B cell (primary cell): ENCODE measurements around the gene THRB. TPM values are rescaled to one million over a fixed set of nuclear protein-coding genes. Genes with fewer than 3 reads are reported as not detected.

ENCODE experiments used
- ATAC-seq: fragments of 200-7000 bp; cut with Tn5 transposase; one replicate; pipeline ENCODE4 v1.10.0; 2021; ENCODE audit warnings: low read depth, mild to moderate bottlenecking, moderate number of reproducible peaks, moderate library complexity
- CTCF ChIA-PET: fragments of 350-600 bp; sonication (Branson Sonifier 250); formaldehyde crosslinking; loops from one replicate; lab custom pipeline; 2021; ENCODE audit warnings: antibody characterized with exemption, inconsistent platforms; lab: Charles Lee
- POLR2A ChIA-PET: fragments of 350-600 bp; sonication (Branson Sonifier 250); formaldehyde crosslinking; loops from one replicate; lab custom pipeline; 2021; ENCODE audit warnings: antibody characterized with exemption; lab: Charles Lee
- DNase-seq: peaks from one replicate; pipeline ENCODE4 v3.0.0; 2013
- H2AFZ ChIP-seq: 2 replicates; pipeline ENCODE4 v1.6.1; 2012; ENCODE audit warnings: mild to moderate bottlenecking, low read depth, low read length; ENCODE audit not compliant: insufficient read depth, poor library complexity, severe bottlenecking
- H3K27ac ChIP-seq, 2 donors: 1 replicate in 1 of 2; 2 replicates in 1 of 2; pipeline ENCODE4 v1.5.1; 2012 to 2013; ENCODE audit warnings: low read length in 2 of 2, mild to moderate bottlenecking in 2 of 2, moderate library complexity in 1 of 2
- H3K27me3 ChIP-seq, 4 experiments: fragments of 200-600 bp in 1 of 4; sonication (generic) in 1 of 4; replicated peaks in 1 of 4; 1 replicate in 2 of 4; 2 replicates in 2 of 4; pipeline versions ENCODE4 v1.6.1 to v1.7.0; 2013 to 2016; ENCODE audit warnings: low read length in 3 of 4, mild to moderate bottlenecking in 2 of 4, mixed read lengths in 1 of 4, moderate library complexity in 1 of 4; ENCODE audit not compliant: insufficient read depth in 4 of 4, control insufficient read depth in 3 of 4; ENCODE audit errors: control extremely low read depth in 1 of 4
- H3K36me3 ChIP-seq, 2 experiments: replicated peaks in 1 of 2; 1 replicate in 1 of 2; 2 replicates in 1 of 2; pipeline versions ENCODE4 v1.6.1 to v1.7.1; 2013; ENCODE audit warnings: low read length in 1 of 2; ENCODE audit not compliant: insufficient read depth in 2 of 2, control insufficient read depth in 1 of 2; ENCODE audit errors: control extremely low read depth in 1 of 2, extremely low read depth in 1 of 2
- H3K4me1 ChIP-seq, 2 donors: fragments of 200-600 bp in 1 of 2; sonication (generic) in 1 of 2; 1 replicate in 1 of 2; 2 replicates in 1 of 2; pipeline versions ENCODE4 v1.5.1 to v1.6.1; 2013 to 2017; ENCODE audit warnings: low read length in 2 of 2; ENCODE audit not compliant: control insufficient read depth in 2 of 2, insufficient read depth in 2 of 2
- H3K4me2 ChIP-seq: replicated peaks from 2 replicates; pipeline ENCODE3; 2012; ENCODE audit warnings: mild to moderate bottlenecking, low read depth, low read length; ENCODE audit not compliant: poor library complexity, severe bottlenecking
- H3K4me3 ChIP-seq, 5 experiments: fragments of 200-600 bp in 1 of 5; sonication (generic) in 1 of 5; 1 replicate in 3 of 5; 2 replicates in 2 of 5; pipeline versions ENCODE4 v1.5.1 to v1.7.0; 2011 to 2016; ENCODE audit warnings: low read length in 4 of 5, mild to moderate bottlenecking in 4 of 5, low read depth in 2 of 5, control low read depth in 1 of 5, moderate library complexity in 1 of 5; ENCODE audit not compliant: insufficient read depth in 1 of 5; ENCODE audit errors: control extremely low read depth in 1 of 5, extremely low read depth in 1 of 5
- H3K79me2 ChIP-seq: fragments of 200-600 bp; sonication (generic); one replicate; pipeline ENCODE4 v1.6.0; 2016; ENCODE audit warnings: low read length; ENCODE audit not compliant: control insufficient read depth, insufficient read depth
- H3K9ac ChIP-seq: fragments of 200-600 bp; sonication (generic); 2 replicates; pipeline ENCODE4 v1.6.1; 2017; ENCODE audit warnings: mild to moderate bottlenecking, low read length, moderate library complexity
- H3K9me3 ChIP-seq, 3 donors: one replicate each; pipeline versions ENCODE4 v1.6.1 to v1.7.1; 2013; ENCODE audit warnings: low read length in 2 of 3; ENCODE audit not compliant: control insufficient read depth in 2 of 3, insufficient read depth in 1 of 3; ENCODE audit errors: control extremely low read depth in 1 of 3
- H4K20me1 ChIP-seq: 2 replicates; pipeline ENCODE4 v1.6.0; 2012; ENCODE audit warnings: mild to moderate bottlenecking, low read length; ENCODE audit not compliant: insufficient read depth, control insufficient read depth, poor library complexity, severe bottlenecking
- H3K27ac Mint-ChIP-seq: one replicate; pipeline ENCODE4 v1.8.0; 2021; ENCODE audit warnings: mixed read lengths
- H3K27me3 Mint-ChIP-seq: one replicate; pipeline ENCODE4 v1.8.0; 2021; ENCODE audit warnings: mixed read lengths
- H3K4me1 Mint-ChIP-seq: one replicate; pipeline ENCODE4 v1.8.0; 2021; ENCODE audit warnings: mixed read lengths
- H3K4me3 Mint-ChIP-seq: one replicate; pipeline ENCODE4 v1.8.0; 2021; ENCODE audit warnings: mixed read lengths
- H3K9me3 Mint-ChIP-seq: one replicate; pipeline ENCODE4 v1.8.0; 2022; ENCODE audit warnings: mixed read lengths; ENCODE audit not compliant: insufficient read depth
- EZH2 ChIP-seq: IDR thresholded peaks from 2 replicates; pipeline ENCODE4 v1.6.1; 2012; ENCODE audit warnings: borderline replicate concordance, low read depth, mild to moderate bottlenecking, moderate library complexity, low read length; ENCODE audit not compliant: insufficient read depth, poor library complexity, severe bottlenecking
- WGBS: methylation state at CpG from one replicate; pipeline ENCODE4 v1.1.5; 2013; ENCODE audit warnings: missing lambda C conversion rate; ENCODE audit not compliant: insufficient coverage; 5-methylcytosine and 5-hydroxymethylcytosine counted together
- intact Hi-C: fragments of 100-400 bp; cut with micrococcal nuclease; formaldehyde crosslinking; loops from one replicate; pipeline ENCODE4 v1.10.0; 2022
- polyA plus RNA-seq: library from polyadenylated mRNA; depleted of rRNA; stranded (reverse); fragments of >200 nt; gene quantifications from 2 replicates; pipeline ENCODE4 v1.2.3, GENCODE V29; 2012
- total RNA-seq, 2 donors: library from RNA; stranded (reverse); fragments of 120-200 nt in 1 of 2; gene quantifications; 1 replicate in 1 of 2; 2 replicates in 1 of 2; pipeline versions ENCODE4 v1.2.3 to v1.2.4, GENCODE V29; 2013 to 2022
- TF ChIP-seq, protein P1 (sequence below): fragments of 200-600 bp; IDR thresholded peaks from one replicate; pipeline ENCODE4 v1.8.0; 2022; ENCODE audit warnings: antibody characterized with exemption, mild to moderate bottlenecking

Gene THRB
- total and polyA plus RNA-seq, 2 donors (not counting 1 experiment from before 2014, with no cell fraction given): 0.86 to 1.8 TPM

DNA sequence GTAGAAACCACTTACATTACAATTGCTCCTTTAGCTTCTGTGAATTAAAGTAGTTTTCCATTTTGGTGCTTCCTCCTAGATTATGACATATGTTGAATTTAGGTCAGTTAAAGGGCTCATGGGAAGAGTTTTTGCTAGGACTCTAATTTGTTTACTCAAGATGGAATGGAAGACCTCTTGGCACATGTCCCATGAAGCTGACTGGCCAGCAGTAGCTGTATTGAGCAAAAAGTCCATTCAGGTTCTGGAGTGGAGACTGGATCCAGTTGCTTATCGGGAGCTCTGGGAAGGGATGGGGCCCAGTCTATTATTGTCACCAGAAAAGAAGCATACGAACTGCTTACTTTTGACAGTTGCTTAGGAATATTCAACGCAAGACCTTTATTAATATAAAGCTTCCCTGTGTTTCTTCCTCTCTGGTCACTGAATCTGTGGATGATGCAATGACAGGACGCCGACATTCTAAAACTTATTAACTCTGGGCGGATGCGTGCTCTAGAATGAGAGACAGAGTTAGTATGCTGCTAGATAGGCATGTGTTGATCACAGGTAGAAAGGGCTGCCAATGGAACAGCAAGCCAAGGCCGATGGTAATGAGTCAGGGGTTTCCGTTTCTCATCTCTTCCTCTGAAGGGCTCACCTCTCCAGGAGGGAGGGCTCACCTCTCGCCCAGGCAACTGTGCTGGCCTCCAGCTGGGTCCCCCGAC is 393.8 kb downstream of the THRB start:
- Histone ChIP-seq H4K20me1 (no peaks in the 10 kb centered on the region), H3K9me3 (no peaks in the 10 kb centered on the region), H3K36me3 (no peaks in the 10 kb centered on the region), H3K4me2 (no peak overlapping the region), H3K27ac (no peak overlapping the region), H3K79me2 (no peaks in the 10 kb centered on the region), H2AFZ (no peak overlapping the region), H3K4me1 (no peaks in the 10 kb centered on the region), H3K27me3 (no peaks in the 10 kb centered on the region), H3K9ac (no peak overlapping the region), H3K4me3 (no peak overlapping the region)
- no peak for ATAC-seq
- intact Hi-C loops: no loop called here
- CTCF ChIA-PET: no interaction called here
- Mint-ChIP-seq H3K27me3 (peaks cover 11% of the 10 kb centered on the region), H3K27ac (no peak overlapping the region), H3K9me3 (no peaks in the 10 kb centered on the region), H3K4me1 (no peaks in the 10 kb centered on the region), H3K4me3 (no peak overlapping the region)
- POLR2A ChIA-PET: no interaction called here
- TF ChIP-seq, protein P1, sequence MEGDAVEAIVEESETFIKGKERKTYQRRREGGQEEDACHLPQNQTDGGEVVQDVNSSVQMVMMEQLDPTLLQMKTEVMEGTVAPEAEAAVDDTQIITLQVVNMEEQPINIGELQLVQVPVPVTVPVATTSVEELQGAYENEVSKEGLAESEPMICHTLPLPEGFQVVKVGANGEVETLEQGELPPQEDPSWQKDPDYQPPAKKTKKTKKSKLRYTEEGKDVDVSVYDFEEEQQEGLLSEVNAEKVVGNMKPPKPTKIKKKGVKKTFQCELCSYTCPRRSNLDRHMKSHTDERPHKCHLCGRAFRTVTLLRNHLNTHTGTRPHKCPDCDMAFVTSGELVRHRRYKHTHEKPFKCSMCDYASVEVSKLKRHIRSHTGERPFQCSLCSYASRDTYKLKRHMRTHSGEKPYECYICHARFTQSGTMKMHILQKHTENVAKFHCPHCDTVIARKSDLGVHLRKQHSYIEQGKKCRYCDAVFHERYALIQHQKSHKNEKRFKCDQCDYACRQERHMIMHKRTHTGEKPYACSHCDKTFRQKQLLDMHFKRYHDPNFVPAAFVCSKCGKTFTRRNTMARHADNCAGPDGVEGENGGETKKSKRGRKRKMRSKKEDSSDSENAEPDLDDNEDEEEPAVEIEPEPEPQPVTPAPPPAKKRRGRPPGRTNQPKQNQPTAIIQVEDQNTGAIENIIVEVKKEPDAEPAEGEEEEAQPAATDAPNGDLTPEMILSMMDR: no peak
- TF ChIP-seq EZH2: no peak
- 96% methylated on average over 10 of the region's 11 CpGs for WGBS
- DNase-seq: no peak

DNA sequence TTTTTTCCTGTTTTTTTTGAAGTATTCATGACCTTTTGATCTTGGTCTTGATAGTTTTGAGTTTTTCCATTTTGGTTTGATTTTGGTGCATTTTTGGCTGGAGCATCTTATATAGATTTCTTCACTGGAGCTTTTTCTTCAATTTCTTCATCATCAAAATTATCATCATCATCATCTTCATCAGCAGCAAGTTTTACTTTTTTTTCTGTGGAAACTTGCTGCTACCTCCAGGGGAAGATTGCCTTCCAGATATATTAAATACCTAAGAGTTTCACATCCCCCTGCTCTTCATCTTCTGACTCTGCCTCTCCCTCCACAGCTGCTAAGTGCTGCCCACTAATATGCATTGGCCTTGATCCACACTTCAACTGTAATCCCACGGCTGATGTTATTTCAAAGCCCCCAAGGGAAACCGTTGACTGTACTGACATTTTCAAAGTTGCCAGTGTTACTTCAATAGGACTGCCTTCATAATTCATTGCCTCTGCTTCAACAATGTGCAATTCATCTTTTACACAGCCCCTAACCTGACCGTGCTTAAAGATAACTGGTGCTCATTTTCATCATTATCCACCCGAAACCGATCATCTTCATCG is 397.9 kb downstream of the THRB start:
- Histone ChIP-seq H3K27ac (no peak overlapping the region), H2AFZ (no peak overlapping the region), H3K4me2 (no peak overlapping the region), H3K27me3 (no peaks in the 10 kb centered on the region), H3K4me1 (no peaks in the 10 kb centered on the region), H3K4me3 (no peak overlapping the region), H3K9ac (no peak overlapping the region), H3K9me3 (no peaks in the 10 kb centered on the region), H4K20me1 (no peaks in the 10 kb centered on the region), H3K36me3 (no peaks in the 10 kb centered on the region), H3K79me2 (no peaks in the 10 kb centered on the region)
- ChIA-PET CTCF (no interaction called here), POLR2A (no interaction called here)
- no peak overlapping the region for H3K4me3 Mint-ChIP-seq
- TF ChIP-seq EZH2: no peak
- TF ChIP-seq, protein P1: no peak
- no peaks in the 10 kb centered on the region for H3K9me3 Mint-ChIP-seq
- H3K27me3 Mint-ChIP-seq: peaks cover 11% of the 10 kb centered on the region
- 88% methylated on average over 6 of the region's 6 CpGs for WGBS
- intact Hi-C loops: no loop called here
- H3K27ac Mint-ChIP-seq: no peak overlapping the region
- H3K4me1 Mint-ChIP-seq: no peaks in the 10 kb centered on the region
- DNase-seq (no peak), ATAC-seq (no peak)
